Chondrocyte (in vitro differentiated cells): ENCODE data around the gene MAFG. TPM values are rescaled to one million over a fixed set of nuclear protein-coding genes. Genes with fewer than 3 reads are reported as not detected.

Experiments
- DNase-seq: peaks from one replicate; pipeline ENCODE4 v3.0.0; 2021; ENCODE audit warnings: mixed read lengths, low spot score
- H3K27ac Mint-ChIP-seq: one replicate; pipeline ENCODE4 v1.8.0; 2021; ENCODE audit warnings: mild to moderate bottlenecking, moderate library complexity, mixed read lengths; ENCODE audit not compliant: unreplicated experiment
- H3K27me3 Mint-ChIP-seq: 2 replicates; pipeline ENCODE4 v1.8.0; 2021; ENCODE audit warnings: low read depth, mixed read lengths
- H3K36me3 Mint-ChIP-seq: 2 replicates; pipeline ENCODE4 v1.8.0; 2021; ENCODE audit warnings: low read depth, mixed read lengths
- H3K4me1 Mint-ChIP-seq: 2 replicates; pipeline ENCODE4 v1.8.0; 2021; ENCODE audit warnings: low read depth, mild to moderate bottlenecking, mixed read lengths
- H3K4me3 Mint-ChIP-seq: one replicate; pipeline ENCODE4 v1.8.0; 2021; ENCODE audit warnings: mild to moderate bottlenecking, moderate library complexity, mixed read lengths; ENCODE audit not compliant: unreplicated experiment
- H3K9me3 Mint-ChIP-seq: 2 replicates; pipeline ENCODE4 v1.8.0; 2021; ENCODE audit warnings: low read depth, mixed read lengths
- CTCF ChIP-seq: fragments of 200-600 bp; sonication (generic); IDR thresholded peaks from 2 replicates; pipeline ENCODE4 v1.5.0; 2021; ENCODE audit warnings: antibody characterized with exemption, mild to moderate bottlenecking, moderate library complexity
- total RNA-seq: library from RNA; stranded (reverse); gene quantifications from 3 replicates; pipeline ENCODE4 v1.2.1, GENCODE V29; 2021

Gene MAFG
- total RNA-seq, 1 donor from 2014 or later: 38.1 TPM

GRCh38 chr17:81962499-81963441, 35.2 kb upstream of the MAFG start:
- H3K4me1 Mint-ChIP-seq: peaks cover 4% of the 10 kb centered on the region
- H3K27me3 Mint-ChIP-seq: peaks cover 33% of the 10 kb centered on the region
- no peak overlapping the region for H3K4me3 Mint-ChIP-seq

GRCh38 chr17:81961521-81962498, 34.3 kb upstream of the MAFG start:
- H3K27ac Mint-ChIP-seq: no peak overlapping the region
- peaks cover 4% of the 10 kb centered on the region for H3K4me1 Mint-ChIP-seq
- TF ChIP-seq CTCF: no peak
- H3K36me3 Mint-ChIP-seq: no peaks in the 10 kb centered on the region
- peaks cover 37% of the 10 kb centered on the region for H3K27me3 Mint-ChIP-seq
- H3K4me3 Mint-ChIP-seq: no peak overlapping the region
- DNase-seq: no peak
- no peaks in the 10 kb centered on the region for H3K9me3 Mint-ChIP-seq

More at GRCh38 chr17:81962499-81963441, 35.2 kb upstream of the MAFG start:
- H3K36me3 Mint-ChIP-seq: no peaks in the 10 kb centered on the region
- TF ChIP-seq CTCF: no peak
- no peak for DNase-seq
- H3K27ac Mint-ChIP-seq: peak overlapping the region; percentile 32
- H3K9me3 Mint-ChIP-seq: no peaks in the 10 kb centered on the region

GRCh38 chr17:81961087-81961511, 33.6 kb upstream of the MAFG start, which contains the start of gene NOTUM:
NOTUM (minus strand) TSS chr17:81961187; CDS start chr17:81960909, 278 bp downstream.
- no peak for DNase-seq
- H3K4me3 Mint-ChIP-seq: no peak within 1 kb of the TSS
- H3K27ac Mint-ChIP-seq: no peak within 1 kb of the TSS
- no peaks in the 10 kb centered on the region for H3K36me3 Mint-ChIP-seq
- peaks cover 4% of the 10 kb centered on the region for H3K4me1 Mint-ChIP-seq
- TF ChIP-seq CTCF: peak; percentile 37
- H3K9me3 Mint-ChIP-seq: no peaks in the 10 kb centered on the region
- H3K27me3 Mint-ChIP-seq: peaks cover 34% of the 10 kb centered on the region

GRCh38 chr17:81960130-81960958, 32.8 kb upstream of the MAFG start:
- H3K27me3 Mint-ChIP-seq: peaks cover 32% of the 10 kb centered on the region
- H3K36me3 Mint-ChIP-seq: no peaks in the 10 kb centered on the region
- no peak overlapping the region for H3K27ac Mint-ChIP-seq
- DNase-seq: no peak
- no peak for TF ChIP-seq CTCF
- H3K4me3 Mint-ChIP-seq: no peak overlapping the region
- H3K9me3 Mint-ChIP-seq: no peaks in the 10 kb centered on the region
- peaks cover 4% of the 10 kb centered on the region for H3K4me1 Mint-ChIP-seq
